Measurements from ENCODE around the gene CIDEB. TPM values are rescaled to one million over a fixed set of nuclear protein-coding genes. Genes with fewer than 3 reads are reported as not detected.
"Not testable (repeated sequence)": the region's sequence is repeated elsewhere in the genome, so short reads cannot be mapped to it uniquely, and the experiment has no call there.

Gene CIDEB, protein sequence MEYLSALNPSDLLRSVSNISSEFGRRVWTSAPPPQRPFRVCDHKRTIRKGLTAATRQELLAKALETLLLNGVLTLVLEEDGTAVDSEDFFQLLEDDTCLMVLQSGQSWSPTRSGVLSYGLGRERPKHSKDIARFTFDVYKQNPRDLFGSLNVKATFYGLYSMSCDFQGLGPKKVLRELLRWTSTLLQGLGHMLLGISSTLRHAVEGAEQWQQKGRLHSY
- total RNA-seq = 16.4 TPM
- long read RNA-seq, transcript CIDEB-201 (7 exons, 2,294 nt) = major isoform, 24 of 45 reads
- long read RNA-seq, partial matches to known transcripts = 2 of 45 reads
- long read RNA-seq, other reads (novel, unspliced or antisense) = 17 of 45 reads

DNA sequence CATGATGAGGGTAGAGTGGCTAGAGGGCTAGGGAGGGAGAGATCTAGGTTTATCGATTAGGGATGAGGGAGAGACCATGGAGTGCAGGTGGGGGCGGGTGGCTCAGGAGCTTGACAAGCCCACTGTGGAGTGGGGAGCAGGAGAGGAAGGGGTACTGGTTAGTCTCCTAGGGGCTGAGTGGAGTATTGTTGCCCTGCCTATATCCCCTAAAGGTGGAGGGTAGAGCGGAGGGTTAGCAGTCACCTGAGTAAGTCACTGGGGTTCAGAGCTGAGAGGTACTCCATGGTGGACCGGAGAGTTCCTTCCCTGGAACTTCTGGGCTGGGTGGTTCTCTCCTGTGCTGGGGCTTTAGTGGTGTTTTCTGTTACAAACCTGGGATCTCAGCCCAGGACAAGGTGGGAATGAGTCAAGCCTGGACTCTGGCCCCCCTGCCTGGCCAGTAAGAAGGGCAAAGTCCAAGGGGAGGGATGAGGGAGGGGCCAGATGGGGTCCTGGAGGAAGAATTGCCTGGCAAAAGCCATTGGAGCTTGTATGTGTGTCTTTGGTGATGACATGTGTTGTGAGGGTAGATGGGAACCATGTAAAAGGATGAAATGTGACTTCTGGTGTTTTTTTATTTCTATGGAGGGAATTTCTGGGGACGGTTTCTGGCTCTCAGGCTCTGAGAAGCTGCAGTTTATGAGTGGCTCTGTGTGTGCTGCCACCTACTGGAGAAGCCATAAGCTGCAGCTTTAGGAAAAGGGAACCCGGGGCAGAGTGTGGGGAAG, at the start of gene CIDEB:
Gene CIDEB (minus strand): TSS at position 403 of the 767 bp plus-strand sequence. CDS start 119 bp downstream, at position 284.
- H3K4me1 ChIP-seq = peaks cover 43% of the 10 kb centered on the region
- H3K36me3 ChIP-seq = peaks cover 49% of the 10 kb centered on the region
- DNase-seq = peak; percentile 65
- intact Hi-C loops (cut with DNase I) = no loop called here
- TF ChIP-seq CTCF (IDR thresholded peaks at IDR 0.05) = peak; percentile 93
- no peaks in the 10 kb centered on the region for H3K27me3 ChIP-seq (ENCODE audit: low read depth)
- H3K27ac ChIP-seq = no peak within 1 kb of the TSS
- no peak within 1 kb of the TSS for H3K4me3 ChIP-seq
- ATAC-seq = peak; percentile 24 to 51
- no peaks in the 10 kb centered on the region for H3K9me3 ChIP-seq

- Histone ChIP-seq H3K4me3 (no peak overlapping the region), H3K4me1 (peaks cover 18% of the 10 kb centered on the region), H3K9me3 (no peaks in the 10 kb centered on the region), H3K27ac (no peak overlapping the region), H3K36me3 (no peaks in the 10 kb centered on the region), H3K27me3 (ENCODE audit: low read depth) (no peaks in the 10 kb centered on the region)
- ATAC-seq = no peak
- intact Hi-C loops (cut with DNase I) = no loop called here
- DNase-seq = no peak
- TF ChIP-seq CTCF (IDR thresholded peaks at IDR 0.05) = no peak
Measured at GRCh38 chr14:24356208-24356607, 48.4 kb upstream of the CIDEB start.

- Histone ChIP-seq H3K36me3 (no peaks in the 10 kb centered on the region), H3K4me3 (no peak overlapping the region), H3K27ac (no peak overlapping the region), H3K27me3 (ENCODE audit: low read depth) (no peaks in the 10 kb centered on the region), H3K4me1 (peaks cover 19% of the 10 kb centered on the region), H3K9me3 (no peaks in the 10 kb centered on the region)
- intact Hi-C loops (cut with DNase I) = no loop called here
- no peak for DNase-seq
- peak; percentile 51 to 66 for ATAC-seq
- no peak for TF ChIP-seq CTCF (IDR thresholded peaks at IDR 0.05)
Measured at GRCh38 chr14:24355009-24355408, 47.2 kb upstream of the CIDEB start.

GRCh38 chr14:24354482-24354825, 46.7 kb upstream of the CIDEB start:
- H3K27me3 ChIP-seq (ENCODE audit: low read depth); H3K9me3 ChIP-seq; DNase-seq; ATAC-seq; intact Hi-C loops (cut with DNase I); H3K27ac ChIP-seq; H3K36me3 ChIP-seq; H3K4me3 ChIP-seq: not testable (repeated sequence)
- H3K4me1 ChIP-seq = peaks cover 19% of the 10 kb centered on the region

- H3K27me3 ChIP-seq (ENCODE audit: low read depth) = no peaks in the 10 kb centered on the region
Measured at GRCh38 chr14:24353559-24354481, 46.0 kb upstream of the CIDEB start.

More at GRCh38 chr14:24353559-24354481, 46.0 kb upstream of the CIDEB start:
- no peaks in the 10 kb centered on the region for H3K36me3 ChIP-seq
- H3K4me1 ChIP-seq = peaks cover 19% of the 10 kb centered on the region
- intact Hi-C loops (cut with DNase I) = no loop called here
- no peaks in the 10 kb centered on the region for H3K9me3 ChIP-seq
- H3K4me3 ChIP-seq = no peak overlapping the region
- no peak overlapping the region for H3K27ac ChIP-seq
- DNase-seq (no peak), ATAC-seq (no peak)
- no peak for TF ChIP-seq CTCF (IDR thresholded peaks at IDR 0.05)
